HG03378 (cell line): ENCODE measurements around the gene OR13C4.
"Not testable (repeated sequence)": the region's sequence is repeated elsewhere in the genome, so short reads cannot be mapped to it uniquely, and the experiment has no call there.

Experiments
- ATAC-seq: cut with Tn5 transposase; IDR thresholded peaks from one replicate; pipeline ENCODE4 v1.9.1; 2021; ENCODE audit warnings: mild to moderate bottlenecking, moderate library complexity; ENCODE audit not compliant: unreplicated experiment

Gene OR13C4

DNA sequence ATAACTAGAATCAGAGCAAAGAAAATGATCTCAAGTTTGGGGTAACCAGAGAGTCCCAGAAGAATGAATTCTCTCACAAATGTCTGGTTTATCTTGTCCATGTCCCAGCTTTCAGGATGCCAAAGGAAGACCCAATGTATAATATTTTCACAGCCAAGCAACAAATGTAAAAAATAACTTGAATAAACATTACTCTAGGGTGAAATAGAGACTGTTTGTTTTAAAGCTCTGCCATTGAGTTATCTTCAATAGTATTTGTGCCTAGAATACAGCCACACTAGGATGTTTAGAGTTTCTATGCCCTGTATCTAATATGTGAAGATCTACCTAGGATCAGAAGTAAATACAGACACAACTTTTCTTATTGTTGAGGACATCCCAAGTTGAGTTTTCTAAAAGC lies at the start of gene OR13C4:
Gene OR13C4, minus strand, starts transcription at position 101 of the 400 bp plus-strand sequence. Its CDS starts 0 bp downstream, at position 101.
- no peak for ATAC-seq

DNA sequence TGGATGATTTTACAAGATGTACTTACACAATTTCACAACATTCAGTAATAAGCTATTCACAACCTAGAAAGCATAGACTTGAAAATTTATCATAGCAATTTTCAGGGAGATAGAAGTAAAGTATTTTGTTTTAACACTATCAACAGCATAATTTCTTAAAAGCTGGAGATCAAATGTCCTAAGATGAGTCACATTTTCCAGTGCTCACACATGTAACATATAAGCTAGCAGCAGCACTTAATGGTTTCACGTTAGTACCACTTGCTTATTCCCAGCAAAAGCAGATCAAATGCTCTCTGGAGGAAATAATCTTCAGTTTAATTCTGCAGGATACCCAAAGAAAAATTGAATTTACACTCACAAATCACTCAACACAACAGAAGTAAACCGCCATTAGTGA lies 48.4 kb upstream of the OR13C4 start:
- ATAC-seq, result no peak

GRCh38 chr9:104572612-104573011 lies 45.6 kb upstream of the OR13C4 start:
- no peak for ATAC-seq

DNA sequence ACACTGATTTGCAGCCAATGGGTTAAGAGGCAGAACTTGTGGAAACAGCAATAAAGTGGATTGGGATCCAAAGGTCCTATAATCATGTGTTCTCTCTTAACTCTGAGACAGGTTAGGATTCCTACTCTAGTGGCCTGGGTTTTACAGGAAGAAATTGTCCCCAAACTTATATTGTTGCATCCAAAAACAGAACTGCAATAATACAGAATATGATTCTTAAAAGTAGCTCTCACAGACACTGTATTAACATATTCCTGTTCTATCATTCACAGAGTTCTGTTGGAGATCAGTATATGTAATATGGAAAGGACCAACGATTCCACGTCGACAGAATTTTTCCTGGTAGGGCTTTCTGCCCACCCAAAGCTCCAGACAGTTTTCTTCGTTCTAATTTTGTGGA lies 41.9 kb upstream of the OR13C4 start, which contains the start of gene OR13C8:
Gene OR13C8, plus strand, starts transcription at position 301 of the 400 bp plus-strand sequence. Its CDS starts 0 bp downstream, at position 301.
- no peak for ATAC-seq

GRCh38 chr9:104564358-104564757 lies 37.3 kb upstream of the OR13C4 start:
- ATAC-seq, result no peak

- ATAC-seq, result no peak
These were observed 30.0 kb upstream of the OR13C4 start for GRCh38 chr9:104556830-104557634.

- no peak for ATAC-seq
These were observed 28.5 kb upstream of the OR13C4 start for GRCh38 chr9:104555521-104555920.

GRCh38 chr9:104553261-104553660 lies 26.3 kb upstream of the OR13C4 start:
- ATAC-seq, result no peak

DNA sequence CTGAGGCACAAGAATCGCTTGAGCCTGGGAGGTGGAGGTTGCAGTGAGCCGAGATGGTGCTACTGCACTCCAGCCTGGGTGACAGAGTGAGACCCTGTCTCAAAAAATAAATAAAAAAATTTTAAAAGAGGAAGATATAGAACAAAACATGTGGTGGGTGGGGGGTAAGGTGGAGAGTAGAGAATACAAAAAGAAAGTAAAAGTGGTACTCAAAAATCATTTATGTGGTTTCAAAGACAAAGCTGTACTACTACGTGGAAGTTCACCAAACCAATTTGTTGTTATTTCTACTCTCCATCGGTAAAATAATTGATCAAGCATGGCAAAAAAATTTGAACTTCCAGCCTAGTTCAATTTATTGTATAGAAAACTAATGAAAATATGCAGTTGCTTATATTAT lies 17.6 kb upstream of the OR13C4 start:
- ATAC-seq, result no peak

GRCh38 chr9:104539275-104539674 lies 12.3 kb upstream of the OR13C4 start:
- no peak for ATAC-seq

DNA sequence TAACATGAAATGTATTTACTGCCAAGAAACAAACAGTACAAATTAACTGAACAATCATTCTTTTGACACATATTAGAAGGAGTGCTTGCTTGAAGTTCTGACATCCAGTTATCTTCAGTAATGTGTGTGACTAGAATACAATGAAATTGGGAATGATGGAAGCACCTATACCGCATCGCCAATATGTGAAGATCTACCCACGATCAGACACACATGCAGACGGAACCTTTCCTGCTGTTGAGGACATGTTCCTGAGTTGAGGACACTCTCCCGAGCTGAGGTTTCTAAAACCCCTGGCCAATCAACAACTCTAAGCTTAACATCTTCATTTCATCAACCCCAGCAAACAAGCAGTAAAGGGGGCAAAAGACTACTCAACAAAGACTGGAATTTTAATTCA lies 9.7 kb upstream of the OR13C4 start, which contains the start of gene OR13C3:
Gene OR13C3, minus strand, starts transcription at position 101 of the 400 bp plus-strand sequence. CDS start 133 bp downstream, outside the sequence.
- no peak for ATAC-seq

DNA sequence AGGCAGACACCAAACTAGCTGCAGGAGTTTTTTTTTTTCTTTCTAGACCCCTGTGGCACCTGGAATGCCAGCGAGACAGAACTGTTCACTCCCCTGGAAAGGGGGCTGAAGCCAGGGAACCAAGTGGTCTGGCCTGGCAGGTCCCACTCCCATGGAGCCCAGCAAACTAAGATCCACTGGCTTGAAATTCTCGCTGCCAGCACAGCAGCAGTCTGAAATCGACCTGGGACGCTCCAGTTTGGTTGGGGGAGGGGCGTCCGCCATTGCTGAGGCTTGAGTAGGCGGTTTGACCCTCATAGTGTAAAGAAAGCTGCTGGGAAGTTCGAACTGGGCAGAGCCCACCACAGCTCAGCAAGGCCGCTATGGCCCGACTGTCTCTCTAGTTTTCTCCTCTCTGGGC lies 6.8 kb downstream of the OR13C4 start:
- ATAC-seq, result not testable (repeated sequence)

DNA sequence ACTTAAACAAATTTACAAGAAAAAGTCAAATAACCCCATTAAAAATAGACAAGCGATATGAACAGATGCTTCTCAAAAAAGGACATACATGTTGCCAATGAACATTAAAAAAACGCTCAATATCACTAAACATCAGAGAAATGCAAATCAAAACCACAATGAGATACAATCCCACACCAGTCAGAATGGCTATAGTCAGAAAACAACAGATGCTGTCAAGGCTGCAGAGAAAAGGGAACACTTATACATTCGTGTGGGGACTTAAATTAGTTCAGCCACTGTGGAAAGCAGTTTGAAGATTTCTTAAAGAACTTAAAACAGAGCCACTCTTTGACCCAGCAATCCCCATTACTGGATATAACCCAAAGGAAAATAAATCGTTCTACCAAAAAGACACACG lies 12.1 kb downstream of the OR13C4 start:
- no peak for ATAC-seq

DNA sequence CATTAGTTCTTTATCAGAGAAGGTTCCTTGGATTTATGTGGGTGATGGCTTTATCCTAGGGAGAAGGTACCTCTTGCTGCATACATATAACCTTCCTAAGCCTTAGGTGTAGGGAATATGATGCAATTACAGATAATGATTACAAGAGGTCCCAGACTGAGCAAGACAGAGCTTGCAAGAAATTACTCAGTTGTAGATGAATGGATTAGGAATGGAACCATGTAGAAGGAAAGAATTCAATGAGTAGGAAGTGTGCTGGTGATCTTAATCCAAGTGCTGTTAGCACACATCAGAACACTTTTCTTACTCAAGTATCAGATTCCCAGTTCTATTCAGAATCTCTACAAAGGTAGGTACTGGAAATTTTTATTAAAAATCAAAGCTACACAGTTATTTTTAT lies 20.4 kb downstream of the OR13C4 start:
- no peak for ATAC-seq

DNA sequence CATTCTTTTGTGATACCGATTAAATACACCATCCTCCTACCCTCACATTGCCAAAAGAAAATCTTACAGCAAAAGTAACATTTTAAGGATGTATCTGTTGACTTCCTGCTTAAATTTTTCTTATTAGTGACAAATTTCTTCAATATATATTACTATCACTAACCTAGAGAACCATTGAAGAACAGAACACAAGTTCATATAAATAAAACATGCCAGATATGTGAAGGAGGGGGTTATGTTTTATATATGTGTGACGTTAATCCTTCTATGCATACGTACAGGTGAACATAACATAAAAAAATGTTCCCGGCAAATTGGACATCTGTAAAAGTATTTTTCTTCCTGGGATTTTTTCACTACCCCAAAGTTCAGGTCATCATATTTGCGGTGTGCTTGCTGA lies 23.0 kb downstream of the OR13C4 start, which contains the start of gene OR13F1:
Gene OR13F1, plus strand, starts transcription at position 301 of the 400 bp plus-strand sequence. Its CDS starts 0 bp downstream, at position 301.
- ATAC-seq, result no peak

- ATAC-seq, result no peak
These were observed 23.6 kb downstream of the OR13C4 start for GRCh38 chr9:104503440-104503839.

- no peak for ATAC-seq
These were observed 32.2 kb downstream of the OR13C4 start for GRCh38 chr9:104494808-104495207.

GRCh38 chr9:104485014-104485413 lies 42.0 kb downstream of the OR13C4 start:
- no peak for ATAC-seq

GRCh38 chr9:104482921-104483570 lies 44.0 kb downstream of the OR13C4 start:
- ATAC-seq, result no peak
